GM12878 (cell line): ENCODE data around the gene PXMP2.

Experiments
- CHD2 ChIP-seq: IDR thresholded peaks from 2 replicates; pipeline ENCODE4 v1.6.1; 2011; ENCODE audit warnings: low read depth, low read length, improper control_type of control experiment, borderline replicate concordance
- CTCF ChIP-seq, 3 experiments: IDR thresholded peaks in 2 of 3; conservative IDR thresholded peaks in 1 of 3; 2 replicates each; pipeline ENCODE4 v1.5.1; 2011; ENCODE audit warnings: low read depth in 3 of 3, low read length in 3 of 3, mild to moderate bottlenecking in 3 of 3, control low read depth in 2 of 3, moderate library complexity in 2 of 3, inconsistent platforms in 1 of 3, mixed read lengths in 1 of 3; ENCODE audit not compliant: control insufficient read depth in 2 of 3, insufficient read depth in 1 of 3; ENCODE audit errors: extremely low read depth in 1 of 3
- E2F4 ChIP-seq: IDR thresholded peaks from 2 replicates; pipeline ENCODE4 v1.6.1; 2012; ENCODE audit warnings: low read depth, low read length, improper control_type of control experiment
- EZH2 ChIP-seq: IDR thresholded peaks from 2 replicates; pipeline ENCODE4 v1.6.1; 2012; ENCODE audit warnings: low read depth, mild to moderate bottlenecking, control low read depth, inconsistent platforms, low read length, borderline replicate concordance; ENCODE audit not compliant: control insufficient read depth
- MYC ChIP-seq: IDR thresholded peaks from 2 replicates; pipeline ENCODE4 v1.6.1; 2011; ENCODE audit warnings: mild to moderate bottlenecking, low read length, moderate library complexity, inconsistent platforms; ENCODE audit not compliant: insufficient read depth, insufficient replicate concordance, insufficient read length, severe bottlenecking
- NFIC ChIP-seq: IDR thresholded peaks from 2 replicates; pipeline ENCODE4 v1.6.1; 2012; ENCODE audit warnings: low read depth, mild to moderate bottlenecking, inconsistent platforms, low read length, moderate library complexity
- NR2C1 ChIP-seq: fragments of 450-650 bp; IDR thresholded peaks from 2 replicates; pipeline ENCODE4 v1.6.1; 2017; ENCODE audit warnings: antibody characterized with exemption, mild to moderate bottlenecking, moderate library complexity
- PBX3 ChIP-seq: IDR thresholded peaks from 2 replicates; pipeline ENCODE4 v1.6.1; 2011; ENCODE audit warnings: mild to moderate bottlenecking, low read depth, low read length, moderate library complexity; ENCODE audit not compliant: insufficient replicate concordance
- POLR2A ChIP-seq: IDR thresholded peaks from 2 replicates; pipeline ENCODE4 v1.6.1; 2011; ENCODE audit warnings: low read depth, mild to moderate bottlenecking, low read length
- POLR2AphosphoS5 ChIP-seq: IDR thresholded peaks from 2 replicates; pipeline ENCODE4 v1.6.1; 2011; ENCODE audit warnings: mild to moderate bottlenecking, low read length, inconsistent platforms
- ZNF24 ChIP-seq: fragments of 450-650 bp; IDR thresholded peaks from 2 replicates; pipeline ENCODE4 v1.6.1; 2017; ENCODE audit warnings: antibody characterized with exemption, mild to moderate bottlenecking

- no peak for TF ChIP-seq CTCF (IDR thresholded peaks at IDR 0.05 in 2 of 3, conservative IDR thresholded peaks at IDR 0.05 in 1 of 3; ENCODE audit: control insufficient read depth in 2 of 3, extremely low read depth in 1 of 3, insufficient read depth in 1 of 3, low read depth in 3 of 3, low read length in 3 of 3)
- TF ChIP-seq ZNF24: no peak
- no peak for TF ChIP-seq POLR2AphosphoS5
- no peak for TF ChIP-seq PBX3
- TF ChIP-seq NR2C1: no peak
- no peak for TF ChIP-seq E2F4
- TF ChIP-seq POLR2A: no peak
- TF ChIP-seq EZH2: no peak
- TF ChIP-seq NFIC: no peak
- no peak for TF ChIP-seq CHD2
- no peak for TF ChIP-seq MYC
Observed at GRCh38 chr12:132730353-132730752, 43.0 kb downstream of the PXMP2 start.
